ENCODE data around the gene DENND5A. TPM values are rescaled to one million over a fixed set of nuclear protein-coding genes. Genes with fewer than 3 reads are reported as not detected.

Gene DENND5A
- total RNA-seq, 1 experiment from 2014 or later, result 136 TPM

- Histone ChIP-seq H3K36me3 (ENCODE audit: control insufficient read depth, insufficient read depth, low read length) (no peaks in the 10 kb centered on the region), H3K27me3 (ENCODE audit: control insufficient read depth, insufficient read depth, low read length) (peaks cover 7% of the 10 kb centered on the region; the same call in 1 of the 2 replicates), H3K27ac (ENCODE audit: low read length) (no peak overlapping the region), H3K4me1 (ENCODE audit: control insufficient read depth, insufficient read depth, low read length) (peaks cover 11% of the 10 kb centered on the region; the same call in 1 of the 2 replicates), H3K4me3 (ENCODE audit: low read depth in 2 of 2, low read length in 2 of 2) (no peak overlapping the region), H3K9me3 (ENCODE audit: control insufficient read depth, insufficient read depth, low read depth, low read length) (no peaks in the 10 kb centered on the region)
- no peak for TF ChIP-seq SIN3A (IDR thresholded peaks at IDR 0.05; ENCODE audit: borderline replicate concordance, insufficient read depth, low read depth, low read length)
- TF ChIP-seq CTCF (IDR thresholded peaks at IDR 0.05), result no peak
- no peak for TF ChIP-seq TCF7L2 (IDR thresholded peaks at IDR 0.05; ENCODE audit: low read depth, low read length)
- TF ChIP-seq POLR2AphosphoS5 (IDR thresholded peaks at IDR 0.05; ENCODE audit: low read depth, low read length), result no peak
- no peak for TF ChIP-seq REST (IDR thresholded peaks at IDR 0.05; ENCODE audit: insufficient read depth in 1 of 2, low read depth in 2 of 2, low read length in 1 of 2)
- DNase-seq (ENCODE audit: low read depth, low spot score), result no peak
- ATAC-seq, result no peak
- ChIA-PET POLR2A (interaction anchor here (0.6 kb wide), 2 partner anchors 39 to 297 kb away, joined by 3 to 6 read pairs; no protein-coding TSS in a partner anchor), CTCF (interaction anchor here (0.6 to 2.9 kb wide), 4 partner anchors 24 to 287 kb away, joined by 3 to 18 read pairs (median 4); no protein-coding TSS in a partner anchor)
- BruUV-seq (replicated peaks), result no TSS peak
- intact Hi-C loops (cut with micrococcal nuclease; ENCODE audit: unreplicated experiment), result no loop called here
- in situ Hi-C loops (cut with HindIII; ENCODE audit: low pct_unique_long_range_greater_than_20kb, low sequenced_read_pairs), result no loop called here
These were observed 170.7 kb downstream of the DENND5A start for GRCh38 chr11:9094420-9094819.

- DNase-seq (ENCODE audit: low read depth, low spot score), result no peak
- BruUV-seq (replicated peaks), result no TSS peak
These were observed 172.0 kb downstream of the DENND5A start for GRCh38 chr11:9092853-9093778.

More at GRCh38 chr11:9092853-9093778, 172.0 kb downstream of the DENND5A start:
- ChIA-PET CTCF (interaction anchor here (1.3 to 2.9 kb wide), 2 partner anchors 37 to 45 kb away, joined by 5 to 18 read pairs; no protein-coding TSS in a partner anchor), POLR2A (interaction anchor here (0.6 kb wide), 1 partner anchor 330 kb away, joined by 7 read pairs; no protein-coding TSS in a partner anchor)
- H3K27ac ChIP-seq (ENCODE audit: low read length), result no peak overlapping the region
- intact Hi-C loops (cut with micrococcal nuclease; ENCODE audit: unreplicated experiment), result no loop called here
- ATAC-seq, result peak; percentile 53; the same call in 1 of the 2 replicates
- H3K4me3 ChIP-seq (ENCODE audit: low read depth in 2 of 2, low read length in 2 of 2), result no peak overlapping the region
- H3K9me3 ChIP-seq (ENCODE audit: control insufficient read depth, insufficient read depth, low read depth, low read length), result no peaks in the 10 kb centered on the region
- in situ Hi-C loops (cut with HindIII; ENCODE audit: low pct_unique_long_range_greater_than_20kb, low sequenced_read_pairs), result no loop called here
- H3K36me3 ChIP-seq (ENCODE audit: control insufficient read depth, insufficient read depth, low read length), result no peaks in the 10 kb centered on the region
- peaks cover 7% of the 10 kb centered on the region; the same call in 1 of the 2 replicates for H3K27me3 ChIP-seq (ENCODE audit: control insufficient read depth, insufficient read depth, low read length)
- peaks cover 11% of the 10 kb centered on the region; the same call in 1 of the 2 replicates for H3K4me1 ChIP-seq (ENCODE audit: control insufficient read depth, insufficient read depth, low read length)
- TF ChIP-seq CTCF (IDR thresholded peaks at IDR 0.05) (peak; percentile 52), POLR2AphosphoS5 (IDR thresholded peaks at IDR 0.05; ENCODE audit: low read depth, low read length) (no peak)

Measured in Panc1 (cell line).